H9 (cell line): ENCODE measurements around the gene ERCC2. TPM values are rescaled to one million over a fixed set of nuclear protein-coding genes. Genes with fewer than 3 reads are reported as not detected.

Source experiments
- DNase-seq: peaks from one replicate; pipeline ENCODE4 v3.0.0-alpha.2; 2017
- H2AFZ ChIP-seq: one replicate; pipeline ENCODE4 v1.6.1; 2013; ENCODE audit warnings: mild to moderate bottlenecking, low read length, control low read depth, moderate library complexity
- H2AK5ac ChIP-seq: 2 replicates; pipeline ENCODE4 v1.6.1; 2013; ENCODE audit warnings: low read length, control low read depth, mixed read lengths; ENCODE audit not compliant: insufficient read length
- H2BK120ac ChIP-seq: one replicate; pipeline ENCODE4 v1.6.1; 2013; ENCODE audit warnings: low read depth, mild to moderate bottlenecking, low read length, control low read depth, inconsistent platforms; ENCODE audit not compliant: poor library complexity, severe bottlenecking
- H2BK12ac ChIP-seq: 2 replicates; pipeline ENCODE4 v1.6.1; 2013; ENCODE audit warnings: low read length, control low read depth, mixed read lengths, low read depth; ENCODE audit not compliant: insufficient read length
- H2BK15ac ChIP-seq: 2 replicates; pipeline ENCODE4 v1.6.1; 2013; ENCODE audit warnings: low read depth, low read length, control low read depth
- H2BK20ac ChIP-seq: one replicate; pipeline ENCODE4 v1.6.1; 2013; ENCODE audit warnings: low read depth, mild to moderate bottlenecking, low read length, control low read depth, inconsistent platforms; ENCODE audit not compliant: poor library complexity, severe bottlenecking
- H2BK5ac ChIP-seq: 2 replicates; pipeline ENCODE4 v1.6.1; 2013; ENCODE audit warnings: low read length, control low read depth, mixed read lengths; ENCODE audit not compliant: insufficient read length
- H3K14ac ChIP-seq: 2 replicates; pipeline ENCODE4 v1.6.1; 2013; ENCODE audit warnings: low read length, control low read depth; ENCODE audit not compliant: insufficient read depth
- H3K18ac ChIP-seq: 2 replicates; pipeline ENCODE4 v1.6.1; 2013; ENCODE audit warnings: low read depth, mild to moderate bottlenecking, mixed read lengths, low read length, control low read depth; ENCODE audit not compliant: insufficient read length
- H3K23ac ChIP-seq: 2 replicates; pipeline ENCODE4 v1.6.1; 2013; ENCODE audit warnings: low read length, control low read depth, mixed read lengths, low read depth; ENCODE audit not compliant: insufficient read length
- H3K23me2 ChIP-seq: 2 replicates; pipeline ENCODE4 v1.6.1; 2013; ENCODE audit warnings: low read depth, mild to moderate bottlenecking, mixed read lengths, low read length, control low read depth; ENCODE audit not compliant: insufficient read length, poor library complexity, severe bottlenecking
- H3K27ac ChIP-seq: 2 replicates; pipeline ENCODE4 v1.5.1; 2013; ENCODE audit warnings: low read length, control low read depth, mixed read lengths, low read depth; ENCODE audit not compliant: insufficient read length
- H3K27me3 ChIP-seq: 2 replicates; pipeline ENCODE4 v1.6.1; 2013; ENCODE audit warnings: low read length, control low read depth, inconsistent platforms; ENCODE audit not compliant: insufficient read depth
- H3K4ac ChIP-seq: 2 replicates; pipeline ENCODE4 v1.6.1; 2013; ENCODE audit warnings: low read depth, mild to moderate bottlenecking, control low read depth, inconsistent platforms, low read length, moderate library complexity
- H3K4me1 ChIP-seq: 2 replicates; pipeline ENCODE4 v1.6.1; 2013; ENCODE audit warnings: low read length, control low read depth, inconsistent platforms; ENCODE audit not compliant: insufficient read depth
- H3K4me2 ChIP-seq: 2 replicates; pipeline ENCODE4 v1.6.1; 2013; ENCODE audit warnings: low read length, control low read depth, mixed read lengths; ENCODE audit not compliant: insufficient read length, insufficient read depth
- H3K56ac ChIP-seq: 2 replicates; pipeline ENCODE4 v1.6.1; 2013; ENCODE audit warnings: low read depth, mild to moderate bottlenecking, mixed read lengths, low read length, control low read depth; ENCODE audit not compliant: insufficient read length
- H3K79me1 ChIP-seq: 2 replicates; pipeline ENCODE4 v1.6.1; 2013; ENCODE audit warnings: low read depth, mild to moderate bottlenecking, moderate library complexity, low read length, control low read depth, inconsistent platforms; ENCODE audit not compliant: insufficient read depth, poor library complexity, severe bottlenecking
- H3K79me2 ChIP-seq: 2 replicates; pipeline ENCODE4 v1.6.1; 2013; ENCODE audit warnings: low read length, control low read depth, inconsistent platforms; ENCODE audit not compliant: insufficient read depth
- H3K9ac ChIP-seq: 2 replicates; pipeline ENCODE4 v1.6.1; 2013; ENCODE audit warnings: low read length, control low read depth, mixed read lengths; ENCODE audit not compliant: insufficient read length; ENCODE audit errors: extremely low read depth
- H3K9me3 ChIP-seq: one replicate; pipeline ENCODE4 v1.6.1; 2013; ENCODE audit warnings: low read depth, low read length, inconsistent platforms; ENCODE audit not compliant: control insufficient read depth
- H3T11ph ChIP-seq: one replicate; pipeline ENCODE4 v1.6.1; 2013; ENCODE audit warnings: mild to moderate bottlenecking, low read length, control low read depth, inconsistent platforms
- H4K20me1 ChIP-seq: one replicate; pipeline ENCODE4 v1.6.1; 2013; ENCODE audit not compliant: control insufficient read depth, insufficient read length, insufficient read depth
- H4K5ac ChIP-seq: 2 replicates; pipeline ENCODE4 v1.6.1; 2013; ENCODE audit warnings: low read depth, mild to moderate bottlenecking, mixed read lengths, low read length, control low read depth; ENCODE audit not compliant: insufficient read length
- H4K8ac ChIP-seq: replicated peaks from 2 replicates; pipeline ENCODE4 v1.6.1; 2013; ENCODE audit warnings: low read length, control low read depth, mixed read lengths, low read depth; ENCODE audit not compliant: insufficient read length
- H4K91ac ChIP-seq: 2 replicates; pipeline ENCODE4 v1.6.1; 2013; ENCODE audit warnings: low read depth, mild to moderate bottlenecking, moderate library complexity, mixed read lengths, low read length, control low read depth; ENCODE audit not compliant: insufficient read length
- H3K27ac Mint-ChIP-seq, 3 experiments: 2 replicates in 2 of 3; 3 replicates in 1 of 3; pipeline ENCODE4 v1.8.0; 2020 to 2021; ENCODE audit warnings: mixed read lengths in 3 of 3, mild to moderate bottlenecking in 1 of 3, moderate library complexity in 1 of 3
- H3K27me3 Mint-ChIP-seq: 2 replicates; pipeline ENCODE4 v1.8.0; 2021; ENCODE audit warnings: low read depth, mild to moderate bottlenecking, moderate library complexity, mixed read lengths
- H3K36me3 Mint-ChIP-seq, 3 experiments: 2 replicates in 2 of 3; 3 replicates in 1 of 3; pipeline ENCODE4 v1.8.0; 2020 to 2021; ENCODE audit warnings: low read depth in 3 of 3, mixed read lengths in 3 of 3; ENCODE audit not compliant: insufficient read depth in 1 of 3
- H3K4me1 Mint-ChIP-seq, 2 experiments: 2 replicates each; pipeline ENCODE4 v1.8.0; 2020; ENCODE audit warnings: mixed read lengths in 2 of 2
- H3K4me3 Mint-ChIP-seq, 2 experiments: 2 replicates in 1 of 2; 3 replicates in 1 of 2; pipeline ENCODE4 v1.8.0; 2020 to 2021; ENCODE audit warnings: mild to moderate bottlenecking in 2 of 2, mixed read lengths in 2 of 2, moderate library complexity in 1 of 2
- H3K9me3 Mint-ChIP-seq, 2 experiments: 2 replicates in 1 of 2; 3 replicates in 1 of 2; pipeline ENCODE4 v1.8.0; 2020; ENCODE audit warnings: mild to moderate bottlenecking in 2 of 2, mixed read lengths in 2 of 2, moderate library complexity in 1 of 2
- WGBS: extraction: QIAGEN DNeasy Blood & Tissue Kit; methylation state at CpG from one replicate; pipeline ENCODE4 v1.1.7; 2013; ENCODE audit warnings: missing lambda C conversion rate, low lambda C conversion rate, mixed read lengths; ENCODE audit not compliant: insufficient read length; ENCODE audit errors: extremely low coverage; 5-methylcytosine and 5-hydroxymethylcytosine counted together
- total RNA-seq: library from RNA; stranded (reverse); gene quantifications from 2 replicates; pipeline ENCODE4 v1.2.1, GENCODE V29; 2021
- TF ChIP-seq, protein P1 (sequence below): fragments of 200-600 bp; sonication (generic); conservative IDR thresholded peaks from 3 replicates; pipeline ENCODE4 v1.8.0; 2021; ENCODE audit warnings: antibody characterized with exemption, mild to moderate bottlenecking

ERCC2 gene
- total RNA-seq, 1 experiment from 2014 or later, result 98.7 TPM

DNA sequence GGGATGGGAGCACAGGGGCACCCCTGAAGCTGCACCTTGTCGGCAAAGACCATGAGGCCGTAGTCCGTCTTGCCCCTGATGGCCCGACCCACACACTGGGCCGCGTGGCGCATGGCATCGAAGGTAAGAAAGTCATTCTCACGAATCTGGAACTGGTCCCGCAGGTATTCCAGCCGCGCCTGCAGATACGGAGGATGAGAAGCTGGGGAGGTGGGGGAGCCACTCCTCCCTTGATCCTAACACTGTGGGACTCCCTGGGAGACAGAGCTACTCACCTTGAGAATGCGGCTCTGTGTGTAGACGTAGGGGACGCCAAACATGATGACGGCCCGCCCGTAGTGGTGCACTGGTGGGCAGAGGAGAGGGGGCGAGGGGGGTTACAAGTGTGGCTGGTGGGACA, 17.9 kb downstream of the ERCC2 start:
- no peaks in the 10 kb centered on the region for H3K9me3 Mint-ChIP-seq
- no peak overlapping the region for H3K56ac ChIP-seq
- no peak overlapping the region for H4K8ac ChIP-seq
- WGBS, result no CpG with 5 or more reads among the region's 20 CpGs
- H2BK20ac ChIP-seq, result no peak overlapping the region
- H3K27me3 ChIP-seq, result no peaks in the 10 kb centered on the region
- no peaks in the 10 kb centered on the region for H3K27me3 Mint-ChIP-seq
- H4K5ac ChIP-seq, result no peak overlapping the region
- no peak overlapping the region for H2AFZ ChIP-seq
- H3K4me1 Mint-ChIP-seq, result peaks cover 8 to 14% of the 10 kb centered on the region in 2 experiments; a peak in 3 of 4 replicates
- no peak overlapping the region for H3T11ph ChIP-seq
- H2BK5ac ChIP-seq, result no peak overlapping the region
- no peak overlapping the region for H3K23ac ChIP-seq
- H4K91ac ChIP-seq, result no peak overlapping the region
- H3K79me1 ChIP-seq, result no peaks in the 10 kb centered on the region
- H3K27ac Mint-ChIP-seq, result no peak overlapping the region
- H2BK120ac ChIP-seq, result no peak overlapping the region
- H4K20me1 ChIP-seq, result peaks cover 2% of the 10 kb centered on the region
- H3K18ac ChIP-seq, result no peak overlapping the region
- H3K14ac ChIP-seq, result no peak overlapping the region
- no peak overlapping the region for H3K27ac ChIP-seq
- H3K23me2 ChIP-seq, result no peaks in the 10 kb centered on the region
- H3K4me1 ChIP-seq, result no peaks in the 10 kb centered on the region
- no peak overlapping the region for H2BK15ac ChIP-seq
- no peak overlapping the region for H2AK5ac ChIP-seq
- TF ChIP-seq, protein P1, sequence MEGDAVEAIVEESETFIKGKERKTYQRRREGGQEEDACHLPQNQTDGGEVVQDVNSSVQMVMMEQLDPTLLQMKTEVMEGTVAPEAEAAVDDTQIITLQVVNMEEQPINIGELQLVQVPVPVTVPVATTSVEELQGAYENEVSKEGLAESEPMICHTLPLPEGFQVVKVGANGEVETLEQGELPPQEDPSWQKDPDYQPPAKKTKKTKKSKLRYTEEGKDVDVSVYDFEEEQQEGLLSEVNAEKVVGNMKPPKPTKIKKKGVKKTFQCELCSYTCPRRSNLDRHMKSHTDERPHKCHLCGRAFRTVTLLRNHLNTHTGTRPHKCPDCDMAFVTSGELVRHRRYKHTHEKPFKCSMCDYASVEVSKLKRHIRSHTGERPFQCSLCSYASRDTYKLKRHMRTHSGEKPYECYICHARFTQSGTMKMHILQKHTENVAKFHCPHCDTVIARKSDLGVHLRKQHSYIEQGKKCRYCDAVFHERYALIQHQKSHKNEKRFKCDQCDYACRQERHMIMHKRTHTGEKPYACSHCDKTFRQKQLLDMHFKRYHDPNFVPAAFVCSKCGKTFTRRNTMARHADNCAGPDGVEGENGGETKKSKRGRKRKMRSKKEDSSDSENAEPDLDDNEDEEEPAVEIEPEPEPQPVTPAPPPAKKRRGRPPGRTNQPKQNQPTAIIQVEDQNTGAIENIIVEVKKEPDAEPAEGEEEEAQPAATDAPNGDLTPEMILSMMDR, result no peak
- peaks cover 47 to 84% (median 79%) of the 10 kb centered on the region in 3 experiments; a peak in 6 of 7 replicates for H3K36me3 Mint-ChIP-seq
- no peak overlapping the region for H3K4me2 ChIP-seq
- H3K4ac ChIP-seq, result no peak overlapping the region
- H2BK12ac ChIP-seq, result no peak overlapping the region
- no peak overlapping the region for H3K9ac ChIP-seq
- H3K79me2 ChIP-seq, result no peaks in the 10 kb centered on the region
- no peak for DNase-seq
- no peak overlapping the region for H3K4me3 Mint-ChIP-seq
- H3K9me3 ChIP-seq, result no peaks in the 10 kb centered on the region
